ENCODE measurements around the gene RNF207. TPM values are rescaled to one million over a fixed set of nuclear protein-coding genes. Genes with fewer than 3 reads are reported as not detected.

The RNF207 gene
- total RNA-seq, 4 donors from 2014 or later, result 56.9 to 153 (median 118) TPM

GRCh38 chr1:6176779-6177178 lies 29.1 kb upstream of the RNF207 start:
- Histone ChIP-seq H3K4me1 (peaks cover 0 to 29% (median 8%) of the 10 kb centered on the region in 4 donors), H3K27ac (no peak overlapping the region), H3K4me3 (no peak overlapping the region), H3K36me3 (no peaks in the 10 kb centered on the region), H3K27me3 (peaks cover 0 to 33% of the 10 kb centered on the region in 2 donors), H3K9me3 (no peaks in the 10 kb centered on the region)
- no peak for TF ChIP-seq CTCF (IDR thresholded peaks at IDR 0.05)
- no peak for TF ChIP-seq POLR2A (IDR thresholded peaks at IDR 0.05)
- no peak for DNase-seq

DNA sequence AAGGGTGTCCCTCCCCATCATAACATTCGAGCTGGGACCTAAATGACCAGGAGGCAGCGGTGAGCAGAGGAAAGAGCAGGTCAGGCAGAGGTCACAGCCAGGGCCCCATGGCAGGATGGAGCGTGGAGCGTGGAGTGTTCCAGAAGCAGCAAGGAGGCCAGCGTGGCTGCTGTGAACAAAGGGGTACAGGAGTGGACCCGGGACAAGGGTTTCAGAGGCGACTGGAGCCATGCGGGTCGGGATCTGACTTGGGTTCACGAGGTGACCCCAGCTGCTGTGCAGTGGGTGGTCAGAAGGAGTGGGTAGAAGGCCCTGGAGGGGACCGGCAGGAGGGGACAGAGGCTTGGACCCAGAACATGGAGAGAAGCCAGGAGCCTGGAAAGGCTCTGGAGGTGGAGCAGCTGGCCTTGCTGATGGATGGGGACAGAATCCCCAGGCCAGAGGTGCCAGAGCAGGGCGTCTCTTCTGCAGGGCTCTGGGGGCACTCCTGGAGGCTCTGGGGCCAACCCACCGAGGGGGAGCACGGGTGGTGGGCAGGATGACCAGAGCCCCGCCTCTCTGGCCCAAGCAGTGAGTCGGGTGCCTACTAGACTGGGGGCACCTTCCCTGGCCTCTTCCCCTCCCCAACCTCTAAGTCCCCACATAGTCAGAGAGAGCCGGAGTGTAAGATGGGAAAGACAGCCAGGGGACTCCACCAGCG lies 28.1 kb upstream of the RNF207 start:
- H3K4me1 ChIP-seq, result peaks cover 0 to 29% (median 8%) of the 10 kb centered on the region in 4 donors
- no peaks in the 10 kb centered on the region for H3K9me3 ChIP-seq
- no peak for DNase-seq
- H3K27ac ChIP-seq, result no peak overlapping the region
- TF ChIP-seq POLR2A (IDR thresholded peaks at IDR 0.05) (no peak), CTCF (IDR thresholded peaks at IDR 0.05) (no peak)
- peaks cover 0 to 33% of the 10 kb centered on the region in 2 donors for H3K27me3 ChIP-seq
- H3K4me3 ChIP-seq, result no peak overlapping the region
- no peaks in the 10 kb centered on the region for H3K36me3 ChIP-seq

DNA sequence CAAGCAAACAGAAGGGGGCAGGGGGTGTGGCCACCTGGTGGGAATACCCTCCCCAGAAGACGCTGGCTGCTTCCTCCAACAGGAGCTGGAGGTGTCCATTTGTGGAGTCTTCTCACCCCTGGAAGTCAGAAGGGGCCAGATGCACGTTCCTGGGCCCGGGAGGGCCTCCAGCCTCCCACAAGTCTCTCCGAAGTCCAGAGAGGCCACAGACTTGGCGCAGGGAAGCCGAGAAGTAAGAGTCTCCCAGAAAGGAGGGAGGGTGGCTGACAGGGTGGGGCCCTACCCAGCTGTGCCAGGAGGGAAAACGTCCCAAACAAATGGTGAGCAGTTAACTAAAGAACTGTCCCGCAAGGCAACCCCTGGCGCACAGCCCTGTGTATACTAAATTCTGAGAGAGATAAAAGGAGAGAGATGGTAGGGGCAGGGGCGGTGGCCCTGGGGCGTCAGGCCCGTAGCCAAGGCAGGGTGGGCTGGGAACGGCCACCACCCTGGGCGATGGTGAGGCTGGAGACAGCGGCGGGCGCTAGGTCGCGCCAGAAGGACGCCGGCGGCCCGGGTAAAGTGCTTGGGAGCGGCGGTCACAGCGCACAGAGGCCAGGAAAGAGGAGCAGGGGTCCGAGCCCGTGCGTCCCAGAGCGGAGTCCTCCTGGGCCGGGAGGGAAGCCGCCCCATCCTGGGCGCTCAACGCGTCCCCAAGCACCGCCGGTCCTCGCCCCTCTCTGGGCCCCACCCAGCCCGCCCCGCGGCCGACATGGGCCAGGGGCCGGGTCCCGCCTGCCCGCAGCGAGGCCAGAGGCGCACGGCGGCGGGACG lies 27.0 kb upstream of the RNF207 start:
- Histone ChIP-seq H3K27ac (no peak overlapping the region), H3K4me3 (peak overlapping the region in 1 of 4 donors; percentile 6), H3K27me3 (peaks cover 0 to 33% of the 10 kb centered on the region in 2 donors), H3K9me3 (no peaks in the 10 kb centered on the region), H3K36me3 (no peaks in the 10 kb centered on the region), H3K4me1 (peaks cover 0 to 29% (median 8%) of the 10 kb centered on the region in 4 donors)
- no peak for TF ChIP-seq POLR2A (IDR thresholded peaks at IDR 0.05)
- TF ChIP-seq CTCF (IDR thresholded peaks at IDR 0.05), result no peak
- DNase-seq, result no peak

DNA sequence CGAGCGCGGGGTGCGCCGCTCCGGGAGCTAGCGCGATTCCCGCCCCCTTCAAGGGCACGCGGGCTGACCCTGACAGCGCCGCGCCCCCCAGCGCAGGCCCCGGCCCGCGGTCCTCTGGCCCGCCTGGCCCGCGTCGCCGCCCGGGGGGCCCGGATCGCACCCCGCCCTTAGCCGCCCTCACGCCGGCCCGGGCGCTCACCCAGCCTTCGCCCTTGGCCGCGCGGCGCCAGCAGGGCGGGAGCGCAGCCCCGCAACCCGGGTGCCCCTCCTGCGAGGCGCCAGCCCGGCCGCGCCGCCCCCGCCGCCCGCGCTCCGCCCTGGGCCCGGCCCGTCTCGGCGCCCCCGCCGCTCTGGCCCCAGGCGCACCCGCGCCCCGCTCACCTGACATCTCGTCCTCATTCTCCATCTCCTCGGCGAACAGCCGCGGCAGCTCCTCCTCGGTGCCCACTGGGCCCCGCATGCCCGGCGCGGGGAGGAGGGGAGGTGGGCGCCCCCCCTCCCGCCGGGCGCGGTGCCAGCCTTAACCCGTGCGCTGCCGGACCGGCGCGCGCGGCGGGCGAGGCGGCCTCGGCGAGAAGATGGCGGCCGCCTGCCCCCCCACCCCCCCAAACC lies 26.2 kb upstream of the RNF207 start:
- H3K27me3 ChIP-seq, result peaks cover 0 to 33% of the 10 kb centered on the region in 2 donors
- H3K4me1 ChIP-seq, result peaks cover 0 to 29% (median 8%) of the 10 kb centered on the region in 4 donors
- H3K27ac ChIP-seq, result no peak overlapping the region
- peak overlapping the region in 2 of 4 donors; percentile 32 to 33 for H3K4me3 ChIP-seq
- no peaks in the 10 kb centered on the region for H3K36me3 ChIP-seq
- TF ChIP-seq POLR2A (IDR thresholded peaks at IDR 0.05) (no peak), CTCF (IDR thresholded peaks at IDR 0.05) (no peak)
- no peaks in the 10 kb centered on the region for H3K9me3 ChIP-seq
- no peak for DNase-seq

GRCh38 chr1:6180268-6180706 lies 25.6 kb upstream of the RNF207 start, which contains the start of gene CHD5:
CHD5 (minus strand) TSS chr1:6180321; CDS start chr1:6180023, 298 bp downstream.
- Histone ChIP-seq H3K4me1 (peaks cover 0 to 29% (median 8%) of the 10 kb centered on the region in 4 donors), H3K27me3 (peaks cover 0 to 33% of the 10 kb centered on the region in 2 donors), H3K4me3 (peak within 1 kb of the TSS in 2 of 4 donors; percentile 32 to 33), H3K36me3 (peaks cover 0 to 2% (median 0%) of the 10 kb centered on the region in 3 donors), H3K27ac (no peak within 1 kb of the TSS), H3K9me3 (no peaks in the 10 kb centered on the region)
- TF ChIP-seq CTCF (IDR thresholded peaks at IDR 0.05) (no peak), POLR2A (IDR thresholded peaks at IDR 0.05) (no peak)
- DNase-seq, result peak in 1 of 3 donors; percentile 40
